ENCODE results near the gene RGPD8.

DNA sequence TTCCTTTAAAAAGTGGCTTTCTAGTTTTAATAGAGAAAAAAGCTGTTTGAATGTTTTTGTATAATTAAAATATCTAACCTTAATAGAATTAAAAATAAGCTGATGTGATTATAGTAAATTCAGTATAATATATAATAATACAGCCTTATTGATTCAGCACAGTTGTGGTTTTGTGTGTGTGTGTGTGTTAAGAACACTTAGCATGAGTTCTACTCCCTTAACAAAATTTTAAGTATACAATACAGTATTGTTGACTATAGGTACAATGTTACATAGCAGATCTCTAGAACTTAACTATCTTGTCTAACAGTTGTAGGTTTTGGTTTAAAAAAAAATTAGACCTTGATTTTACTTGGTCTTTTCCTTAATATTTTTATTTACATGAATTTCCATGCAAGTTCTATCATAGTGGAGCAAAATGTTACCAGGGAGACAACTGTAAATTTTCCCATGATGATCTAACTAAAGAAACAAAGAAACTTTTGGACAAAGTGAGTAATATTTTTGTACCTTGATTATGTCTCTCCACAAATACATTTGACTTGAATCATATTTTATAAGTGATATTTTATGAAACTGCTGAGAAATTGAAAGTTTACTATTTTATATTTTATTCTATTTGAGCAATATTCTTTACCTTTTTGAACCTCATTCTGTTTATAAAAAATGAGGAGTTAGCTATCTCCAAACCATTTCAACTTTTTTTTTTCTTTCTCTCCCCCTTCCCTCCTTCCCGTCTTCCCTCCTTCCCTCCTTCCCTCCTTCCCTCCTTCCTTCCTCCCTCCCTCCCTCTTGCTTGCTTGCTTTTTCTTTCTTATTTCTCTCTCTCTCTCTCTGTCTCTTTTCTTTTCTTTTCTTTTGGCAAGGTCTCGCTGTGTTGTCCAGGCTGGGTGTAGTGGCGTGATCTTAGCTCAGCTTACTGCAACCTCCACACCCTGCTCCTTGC, 111.8 kb downstream of the RGPD8 start:
- TF ChIP-seq POLR2A (IDR thresholded peaks at IDR 0.05; ENCODE audit: control extremely low read depth in 1 of 2, low read depth in 2 of 2, low read length in 2 of 2) (no peak), USF2 (IDR thresholded peaks at IDR 0.05; ENCODE audit: low read length) (no peak), EP300 (IDR thresholded peaks at IDR 0.05; ENCODE audit: borderline replicate concordance in 1 of 2, low read depth in 2 of 2, low read length in 2 of 2) (no peak)

Measured in H1 (cell line).